Endothelial cell of umbilical vein (primary cell): ENCODE data around the gene TM4SF4. TPM values are rescaled to one million over a fixed set of nuclear protein-coding genes. Genes with fewer than 3 reads are reported as not detected.

Experiments used
- BruUV-seq: library from RNA; stranded (reverse); fragments of 400-500 nt; replicated peaks from 2 replicates; lab custom pipeline; 2021; lab: Mats Ljungman, UMichigan
- CTCF ChIA-PET: fragments of 300-600, 350-600 bp; sonication (Branson Sonifier 250); formaldehyde crosslinking; loops from one replicate; lab custom pipeline; 2021; ENCODE audit warnings: antibody characterized with exemption, inconsistent platforms; lab: Charles Lee
- POLR2A ChIA-PET: fragments of 300-600, 350-600 bp; sonication (Branson Sonifier 250); formaldehyde crosslinking; loops from one replicate; lab custom pipeline; 2021; ENCODE audit warnings: antibody characterized with exemption, inconsistent platforms; lab: Charles Lee
- DNase-seq: peaks from one replicate; pipeline ENCODE4 v3.0.0-alpha.2; 2011; ENCODE audit warnings: low read depth, low spot score
- FAIRE-seq: peaks from 2 replicates; lab custom pipeline; 2011; peaks lifted over from hg19 to GRCh38; lab: Jason Lieb, UNC
- H2AFZ ChIP-seq: 2 replicates; pipeline ENCODE4 v1.6.0; 2012; ENCODE audit warnings: low read depth, low read length, control low read depth, inconsistent platforms
- H3K27ac ChIP-seq: 2 replicates; pipeline ENCODE4 v1.5.1; 2011; ENCODE audit warnings: low read depth, mild to moderate bottlenecking, control low read depth, low read length, moderate library complexity; ENCODE audit not compliant: insufficient read depth
- H3K27me3 ChIP-seq, 2 experiments: 2 replicates each; pipeline versions ENCODE4 v1.6.0 to v1.6.1; 2011; ENCODE audit warnings: low read length in 2 of 2, mixed read lengths in 1 of 2; ENCODE audit not compliant: control insufficient read depth in 2 of 2, insufficient read depth in 2 of 2
- H3K36me3 ChIP-seq, 2 experiments: 2 replicates in 1 of 2; 3 replicates in 1 of 2; pipeline ENCODE4 v1.5.1; 2011; ENCODE audit warnings: low read length in 2 of 2, mild to moderate bottlenecking in 1 of 2, moderate library complexity in 1 of 2; ENCODE audit not compliant: control insufficient read depth in 2 of 2, insufficient read depth in 2 of 2; ENCODE audit errors: extremely low read depth in 1 of 2
- H3K4me1 ChIP-seq: 3 replicates; pipeline ENCODE4 v1.5.1; 2011; ENCODE audit warnings: mild to moderate bottlenecking, low read length; ENCODE audit not compliant: control insufficient read depth, insufficient read depth; ENCODE audit errors: extremely low read depth
- H3K4me2 ChIP-seq: 2 replicates; pipeline ENCODE4 v1.6.1; 2011; ENCODE audit warnings: low read length, control low read depth, mixed read lengths; ENCODE audit not compliant: insufficient read depth
- H3K4me3 ChIP-seq, 3 experiments: fragments of 200-600 bp in 1 of 3; sonication (generic), shearing (Covaris generic) in 1 of 3; replicated peaks in 1 of 3; 2 replicates each; pipeline ENCODE4 v1.5.1; 2011 to 2016; ENCODE audit warnings: control low read depth in 3 of 3, low read length in 3 of 3, mild to moderate bottlenecking in 2 of 3, inconsistent platforms in 1 of 3, low read depth in 1 of 3, moderate library complexity in 1 of 3; ENCODE audit not compliant: insufficient read depth in 1 of 3
- H3K79me2 ChIP-seq: 2 replicates; pipeline ENCODE4 v1.6.0; 2012; ENCODE audit warnings: low read length, inconsistent platforms; ENCODE audit not compliant: control insufficient read depth, insufficient read depth
- H3K9ac ChIP-seq: replicated peaks from 2 replicates; pipeline ENCODE3; 2011; ENCODE audit warnings: low read length, control low read depth; ENCODE audit not compliant: insufficient read depth; ENCODE audit errors: extremely low read depth
- H3K9me1 ChIP-seq: replicated peaks from 3 replicates; pipeline ENCODE4 v1.6.0; 2011; ENCODE audit warnings: mild to moderate bottlenecking, low read length; ENCODE audit not compliant: control insufficient read depth, insufficient read depth; ENCODE audit errors: extremely low read depth
- H3K9me3 ChIP-seq: replicated peaks from 2 replicates; pipeline ENCODE4 v1.5.1; 2012; ENCODE audit warnings: low read length, inconsistent platforms; ENCODE audit not compliant: control insufficient read depth, insufficient read depth
- H4K20me1 ChIP-seq: replicated peaks from 2 replicates; pipeline ENCODE3; 2011; ENCODE audit warnings: mild to moderate bottlenecking, low read length; ENCODE audit not compliant: control insufficient read depth, insufficient read depth; ENCODE audit errors: extremely low read depth
- FOS ChIP-seq: IDR thresholded peaks from 2 replicates; pipeline ENCODE4 v1.6.1; 2011; ENCODE audit warnings: mild to moderate bottlenecking, low read length, moderate library complexity, borderline replicate concordance; ENCODE audit not compliant: insufficient read depth
- GATA2 ChIP-seq: IDR thresholded peaks from 2 replicates; pipeline ENCODE4 v1.7.0; 2011; ENCODE audit warnings: low read depth, mild to moderate bottlenecking, moderate library complexity, mixed read lengths, low read length; ENCODE audit not compliant: insufficient read length, insufficient read depth
- JUN ChIP-seq: IDR thresholded peaks from 2 replicates; pipeline ENCODE4 v1.6.1; 2011; ENCODE audit warnings: borderline replicate concordance, low read depth; ENCODE audit not compliant: insufficient read length, insufficient read depth
- MYC ChIP-seq: IDR thresholded peaks from one replicate; pipeline ENCODE4 v1.6.1; 2011; ENCODE audit warnings: mild to moderate bottlenecking, low read depth, low read length
- POLR2A ChIP-seq: IDR thresholded peaks from 2 replicates; pipeline ENCODE4 v1.6.1; 2012; ENCODE audit warnings: low read depth, mild to moderate bottlenecking, control low read depth, low read length
- dilution Hi-C: fragments of 300-500 bp; cut with MboI; formaldehyde crosslinking; loops from one replicate; pipeline ENCODE4 v1.15.0; 2019; ENCODE audit warnings: low sequenced_read_pairs; ENCODE audit not compliant: extremely low pct_ligation_motif_present
- intact Hi-C: fragments of 100-400 bp; cut with micrococcal nuclease; formaldehyde crosslinking; loops from one replicate; pipeline ENCODE4 v1.10.0; 2022
- polyA plus RNA-seq, 4 experiments: library from polyadenylated mRNA; depleted of rRNA in 3 of 4; stranded (reverse) in 3 of 4; unstranded in 1 of 4; fragments of >200 nt; gene quantifications; 2 replicates each; pipeline versions ENCODE4 v1.2.1 to v1.2.3, GENCODE V29; 2011 to 2012; ENCODE audit warnings: missing spikeins in 1 of 4
- total RNA-seq: library from RNA; stranded (reverse); gene quantifications from 2 replicates; pipeline ENCODE4 v1.2.3, GENCODE V29; 2021
- TF ChIP-seq, protein P1 (sequence below), 2 donors: IDR thresholded peaks; 1 replicate in 1 of 2; 2 replicates in 1 of 2; pipeline ENCODE4 v1.5.1; 2011; ENCODE audit warnings: low read length in 2 of 2, mild to moderate bottlenecking in 2 of 2, moderate library complexity in 2 of 2, control low read depth in 1 of 2, inconsistent platforms in 1 of 2, low read depth in 1 of 2; ENCODE audit not compliant: insufficient read depth in 1 of 2; ENCODE audit errors: extremely low read depth in 1 of 2
- TF ChIP-seq, protein P2 (sequence below): IDR thresholded peaks from 2 replicates; pipeline ENCODE4 v1.6.1; 2011; ENCODE audit not compliant: insufficient read depth, insufficient read length

Gene TM4SF4
- total and polyA plus RNA-seq, 2 donors (not counting 3 experiments of a cell fraction or from before 2014, with no cell fraction given): not detected

GRCh38 chr3:149481056-149481455 is 6.6 kb downstream of the TM4SF4 start:
- no peaks in the 10 kb centered on the region for H3K9me1 ChIP-seq
- H3K9ac ChIP-seq: no peak overlapping the region
- intact Hi-C loops (no loop called here), dilution Hi-C loops (no loop called here)
- H3K4me2 ChIP-seq: no peak overlapping the region
- no peaks in the 10 kb centered on the region for H3K9me3 ChIP-seq
- TF ChIP-seq, protein P1, sequence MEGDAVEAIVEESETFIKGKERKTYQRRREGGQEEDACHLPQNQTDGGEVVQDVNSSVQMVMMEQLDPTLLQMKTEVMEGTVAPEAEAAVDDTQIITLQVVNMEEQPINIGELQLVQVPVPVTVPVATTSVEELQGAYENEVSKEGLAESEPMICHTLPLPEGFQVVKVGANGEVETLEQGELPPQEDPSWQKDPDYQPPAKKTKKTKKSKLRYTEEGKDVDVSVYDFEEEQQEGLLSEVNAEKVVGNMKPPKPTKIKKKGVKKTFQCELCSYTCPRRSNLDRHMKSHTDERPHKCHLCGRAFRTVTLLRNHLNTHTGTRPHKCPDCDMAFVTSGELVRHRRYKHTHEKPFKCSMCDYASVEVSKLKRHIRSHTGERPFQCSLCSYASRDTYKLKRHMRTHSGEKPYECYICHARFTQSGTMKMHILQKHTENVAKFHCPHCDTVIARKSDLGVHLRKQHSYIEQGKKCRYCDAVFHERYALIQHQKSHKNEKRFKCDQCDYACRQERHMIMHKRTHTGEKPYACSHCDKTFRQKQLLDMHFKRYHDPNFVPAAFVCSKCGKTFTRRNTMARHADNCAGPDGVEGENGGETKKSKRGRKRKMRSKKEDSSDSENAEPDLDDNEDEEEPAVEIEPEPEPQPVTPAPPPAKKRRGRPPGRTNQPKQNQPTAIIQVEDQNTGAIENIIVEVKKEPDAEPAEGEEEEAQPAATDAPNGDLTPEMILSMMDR (IDR thresholded peaks at IDR 0.05; ENCODE audit: extremely low read depth in 1 of 2, insufficient read depth in 1 of 2, low read depth in 1 of 2, low read length in 2 of 2): no peak
- TF ChIP-seq FOS (no peak), JUN (no peak), MYC (no peak), POLR2A (no peak), GATA2 (no peak)
- TF ChIP-seq, protein P2, sequence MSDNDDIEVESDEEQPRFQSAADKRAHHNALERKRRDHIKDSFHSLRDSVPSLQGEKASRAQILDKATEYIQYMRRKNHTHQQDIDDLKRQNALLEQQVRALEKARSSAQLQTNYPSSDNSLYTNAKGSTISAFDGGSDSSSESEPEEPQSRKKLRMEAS: no peak
- H3K36me3 ChIP-seq: no peaks in the 10 kb centered on the region
- H4K20me1 ChIP-seq: no peaks in the 10 kb centered on the region
- H3K27me3 ChIP-seq: no peaks in the 10 kb centered on the region
- H3K27ac ChIP-seq: no peak overlapping the region
- ChIA-PET POLR2A (interaction anchor here (1.8 to 3.4 kb wide), 2 partner anchors 106 to 110 kb away, joined by 14 to 41 read pairs; partner anchors contain the start of gene TM4SF1), CTCF (interaction anchor here (0.7 to 6.6 kb wide), 22 partner anchors 9 to 526 kb away, joined by 3 to 125 read pairs (median 8); partner anchors contain the start of genes TM4SF1 and TM4SF18)
- no TSS peak for BruUV-seq
- peaks cover 12% of the 10 kb centered on the region for H3K4me1 ChIP-seq
- no peak for DNase-seq
- H2AFZ ChIP-seq: no peak overlapping the region
- no peaks in the 10 kb centered on the region for H3K79me2 ChIP-seq
- no peak overlapping the region for H3K4me3 ChIP-seq
- no peak for FAIRE-seq
